Right lobe of liver (tissue), 6 donors: Measurements from ENCODE around the gene CRYBA2. TPM values are rescaled to one million over a fixed set of nuclear protein-coding genes. Genes with fewer than 3 reads are reported as not detected.

Experiments used
- ATAC-seq, 4 donors: fragments of 200-7000 bp; cut with Tn5 transposase; one replicate each; pipeline ENCODE4 v1.9.1; 2020; ENCODE audit warnings: mild to moderate bottlenecking in 4 of 4, moderate library complexity in 4 of 4
- DNase-seq, 3 donors: peaks; one replicate each; pipeline ENCODE4 v3.0.0-alpha.2; 2020
- H3K27ac ChIP-seq, 3 donors: fragments of 200-600 bp; one replicate each; pipeline ENCODE4 v1.8.0; 2022
- H3K27me3 ChIP-seq, 2 donors: fragments of 200-600 bp; one replicate each; pipeline ENCODE4 v1.8.0; 2022
- H3K36me3 ChIP-seq, 4 donors: fragments of 200-600 bp; sonication (generic) in 1 of 4; one replicate each; pipeline versions ENCODE4 v1.5.1 to v1.8.0; 2017 to 2022; ENCODE audit warnings: control low read depth in 1 of 4
- H3K4me1 ChIP-seq, 4 donors: fragments of 200-600 bp; sonication (generic) in 1 of 4; one replicate each; pipeline versions ENCODE4 v1.5.1 to v1.8.0; 2017 to 2022; ENCODE audit warnings: control low read depth in 1 of 4
- H3K4me3 ChIP-seq, 3 donors: fragments of 200-600 bp; one replicate each; pipeline ENCODE4 v1.8.0; 2022
- H3K9me3 ChIP-seq, 4 donors: fragments of 200-600 bp; sonication (generic) in 1 of 4; one replicate each; pipeline versions ENCODE4 v1.5.1 to v1.8.0; 2017 to 2022; ENCODE audit warnings: control low read depth in 1 of 4
- POLR2A ChIP-seq: fragments of 450-650 bp; IDR thresholded peaks from one replicate; pipeline ENCODE4 v1.6.1; 2017; ENCODE audit warnings: antibody characterized with exemption, mild to moderate bottlenecking
- WGBS: methylation state at CpG from one replicate; pipeline ENCODE4 v1.1.6; 2018; ENCODE audit warnings: low coverage, low lambda C conversion rate; ENCODE audit not compliant: insufficient coverage; ENCODE audit errors: missing lambda C conversion rate; 5-methylcytosine and 5-hydroxymethylcytosine counted together
- intact Hi-C, 2 donors: fragments of 100-400 bp; cut with DNase I; formaldehyde crosslinking; loops; one replicate each; pipeline versions ENCODE4 v1.11.2 to v1.14.1; 2022
- total RNA-seq, 6 experiments: library from RNA; depleted of rRNA in 2 of 6; stranded (reverse); fragments of >200 nt in 2 of 6; fragmentation: NEBNext Ultra II Directional in 3 of 6; extraction: Animal tissue kit (Norgen Biotek cat#: 25700) in 3 of 6; gene quantifications; one replicate each; pipeline versions ENCODE4 v1.1.0 to v1.2.4, GENCODE V29; 2016 to 2023
- TF ChIP-seq, protein P1 (sequence below), 4 donors: fragments of 200-600 bp in 3 of 4; fragments of 450-650 bp in 1 of 4; IDR thresholded peaks; one replicate each; pipeline versions ENCODE4 v1.5.1 to v1.8.0; 2016 to 2022; ENCODE audit warnings: antibody characterized with exemption in 4 of 4, mild to moderate bottlenecking in 2 of 4
- donor health status: DM: no; HTN: yes; CAD: no.
- donor health status: DM: no; HTN: no; CAD: no.
- donor health status: DM: no; HTN: no; CAD: no.
- donor health status: DM: no; HTN: yes; CAD: no.
- donor health status: DM: no; HTN: yes; CAD: no.

The CRYBA2 gene
- total RNA-seq, 6 experiments from 2014 or later: not detected

DNA sequence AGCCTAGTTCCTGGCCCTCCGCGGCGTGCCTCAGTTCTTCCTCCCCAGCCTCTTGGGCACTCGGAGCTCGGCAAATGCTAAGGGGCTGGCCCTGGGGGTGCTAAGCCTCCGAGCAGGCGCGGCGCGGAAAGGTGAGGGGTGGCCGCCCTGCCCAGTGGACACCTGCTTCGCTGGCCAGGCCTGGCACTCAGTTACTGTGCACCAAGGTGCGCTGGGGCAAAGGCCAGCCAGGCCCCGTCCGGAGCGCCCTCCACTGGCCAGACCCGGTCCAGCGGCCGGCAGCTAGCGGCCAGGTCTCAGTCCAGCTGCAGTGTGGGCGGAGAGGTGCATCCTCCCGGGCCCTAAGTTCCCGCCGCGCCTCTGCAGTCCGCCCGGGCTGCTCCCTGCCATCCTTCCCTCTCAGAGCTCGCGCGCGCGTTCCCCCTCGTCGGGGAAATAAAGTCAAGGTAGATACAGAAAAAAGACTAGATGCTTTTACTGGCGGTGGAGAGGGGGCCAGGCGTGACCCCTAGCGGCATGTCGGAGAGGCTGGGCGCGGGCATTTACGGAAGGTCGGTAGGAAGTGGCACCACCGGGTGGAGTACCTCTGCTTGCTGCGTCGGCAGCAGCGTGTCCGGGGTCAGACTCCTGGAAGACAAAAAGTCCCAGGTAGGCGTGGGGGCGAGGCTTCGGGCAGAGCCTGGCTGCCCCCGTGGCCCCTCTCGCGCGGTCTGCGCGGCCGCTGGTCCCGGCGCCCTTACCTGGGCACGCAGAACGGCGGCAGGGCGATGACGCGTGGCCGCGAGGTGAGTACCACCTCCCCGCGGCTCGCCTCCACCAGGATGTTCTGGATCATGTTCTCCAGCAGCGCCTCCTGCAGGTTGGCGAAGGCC is 9.4 kb upstream of the CRYBA2 start:
- peak overlapping the region; percentile 33 to 53 (median 49) for H3K4me3 ChIP-seq
- no peaks in the 10 kb centered on the region for H3K36me3 ChIP-seq
- DNase-seq (peak; percentile 86 to 93 (median 93)), ATAC-seq (peak; percentile 87 to 93 (median 90))
- intact Hi-C loops: no loop called here
- no peaks in the 10 kb centered on the region for H3K9me3 ChIP-seq
- TF ChIP-seq, protein P1, sequence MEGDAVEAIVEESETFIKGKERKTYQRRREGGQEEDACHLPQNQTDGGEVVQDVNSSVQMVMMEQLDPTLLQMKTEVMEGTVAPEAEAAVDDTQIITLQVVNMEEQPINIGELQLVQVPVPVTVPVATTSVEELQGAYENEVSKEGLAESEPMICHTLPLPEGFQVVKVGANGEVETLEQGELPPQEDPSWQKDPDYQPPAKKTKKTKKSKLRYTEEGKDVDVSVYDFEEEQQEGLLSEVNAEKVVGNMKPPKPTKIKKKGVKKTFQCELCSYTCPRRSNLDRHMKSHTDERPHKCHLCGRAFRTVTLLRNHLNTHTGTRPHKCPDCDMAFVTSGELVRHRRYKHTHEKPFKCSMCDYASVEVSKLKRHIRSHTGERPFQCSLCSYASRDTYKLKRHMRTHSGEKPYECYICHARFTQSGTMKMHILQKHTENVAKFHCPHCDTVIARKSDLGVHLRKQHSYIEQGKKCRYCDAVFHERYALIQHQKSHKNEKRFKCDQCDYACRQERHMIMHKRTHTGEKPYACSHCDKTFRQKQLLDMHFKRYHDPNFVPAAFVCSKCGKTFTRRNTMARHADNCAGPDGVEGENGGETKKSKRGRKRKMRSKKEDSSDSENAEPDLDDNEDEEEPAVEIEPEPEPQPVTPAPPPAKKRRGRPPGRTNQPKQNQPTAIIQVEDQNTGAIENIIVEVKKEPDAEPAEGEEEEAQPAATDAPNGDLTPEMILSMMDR (IDR thresholded peaks at IDR 0.05): peak; percentile 74 to 84 (median 80)
- no peak for TF ChIP-seq POLR2A
- H3K4me1 ChIP-seq: peaks cover 0 to 17% (median 8%) of the 10 kb centered on the region in 4 donors
- peak overlapping the region; percentile 79 to 88 (median 88) for H3K27ac ChIP-seq
- H3K27me3 ChIP-seq: no peaks in the 10 kb centered on the region
- WGBS: 0% methylated on average over 22 of the region's 72 CpGs

DNA sequence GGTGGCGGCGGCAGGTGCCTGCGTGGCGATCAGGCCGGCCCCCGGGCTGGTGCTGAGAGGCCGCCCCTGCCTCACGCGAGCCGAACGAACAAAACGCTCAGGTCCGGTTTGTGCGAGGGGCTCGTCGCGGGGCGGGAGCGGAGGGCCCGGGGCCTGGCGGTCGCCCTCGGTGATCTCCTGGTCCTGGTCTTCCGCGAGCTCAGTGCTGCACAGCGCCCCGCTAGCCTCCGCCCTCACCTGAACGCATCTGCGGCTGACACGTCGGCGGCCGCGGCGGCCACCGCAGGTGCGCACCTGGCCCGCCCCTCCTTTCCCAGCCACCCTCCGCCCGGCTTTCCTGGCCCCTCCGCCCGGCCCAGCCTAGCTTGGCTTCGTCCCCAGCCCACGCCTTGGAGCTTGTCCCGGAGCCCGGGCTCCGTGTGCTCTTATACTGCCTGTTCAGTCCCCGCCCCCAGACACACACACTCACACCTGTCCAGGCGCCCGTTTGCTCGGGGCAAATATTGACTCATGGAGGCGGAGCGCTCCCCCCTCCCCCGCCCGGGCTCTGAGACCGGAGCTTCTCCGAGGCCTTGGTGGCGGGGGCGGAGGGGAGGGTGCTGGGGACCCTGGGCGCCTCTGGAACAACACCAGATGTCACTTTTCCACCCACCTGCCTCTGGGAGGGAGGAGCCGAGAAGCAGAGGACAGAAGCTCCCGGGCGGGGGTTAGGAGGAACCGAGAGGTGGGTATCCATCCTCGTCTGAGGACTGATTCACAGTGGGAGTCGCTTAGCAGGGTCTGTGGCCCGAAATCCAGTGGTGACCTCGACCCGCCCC is 8.6 kb upstream of the CRYBA2 start:
- DNase-seq (peak; percentile 94 to 97 (median 97)), ATAC-seq (peak; percentile 87 to 92 (median 90))
- TF ChIP-seq, protein P1 (IDR thresholded peaks at IDR 0.05): no peak
- TF ChIP-seq POLR2A: peak; percentile 68
- peak overlapping the region; percentile 33 to 53 (median 49) for H3K4me3 ChIP-seq
- intact Hi-C loops: no loop called here
- WGBS: 0% methylated on average over 16 of the region's 70 CpGs
- H3K36me3 ChIP-seq: no peaks in the 10 kb centered on the region
- peak overlapping the region; percentile 79 to 88 (median 88) for H3K27ac ChIP-seq
- H3K27me3 ChIP-seq: no peaks in the 10 kb centered on the region
- peaks cover 0 to 17% (median 8%) of the 10 kb centered on the region in 4 donors for H3K4me1 ChIP-seq
- no peaks in the 10 kb centered on the region for H3K9me3 ChIP-seq

DNA sequence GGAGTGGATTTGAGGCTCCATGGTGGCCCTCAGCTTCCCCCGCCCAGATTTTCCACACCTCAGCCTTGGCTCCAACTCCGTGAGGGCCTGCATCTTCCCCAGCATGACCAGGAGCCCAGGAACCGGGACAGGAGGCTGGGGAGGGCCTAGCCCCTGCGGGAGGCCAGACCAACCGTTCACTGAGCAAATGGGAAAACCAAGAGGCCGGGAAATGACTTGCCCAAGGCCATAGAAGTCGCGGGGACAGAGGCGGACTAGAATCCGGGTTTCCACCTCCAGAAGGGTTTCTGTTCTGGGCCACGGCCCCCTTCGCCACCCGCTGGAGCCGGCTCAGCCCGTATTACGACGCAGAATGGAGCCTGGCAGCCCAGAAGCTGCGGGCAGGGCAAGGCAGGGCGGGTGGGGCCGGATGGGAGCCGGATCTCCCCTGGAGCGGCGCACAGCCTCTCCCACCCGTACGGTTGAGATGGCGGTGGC is 7.9 kb upstream of the CRYBA2 start:
- peak overlapping the region in 1 of 3 donors; percentile 37 for H3K27ac ChIP-seq
- no peak for ATAC-seq
- no peak for DNase-seq
- H3K36me3 ChIP-seq: no peaks in the 10 kb centered on the region
- no peaks in the 10 kb centered on the region for H3K27me3 ChIP-seq
- peak overlapping the region in 1 of 3 donors; percentile 27 for H3K4me3 ChIP-seq
- TF ChIP-seq, protein P1 (IDR thresholded peaks at IDR 0.05): no peak
- no peak for TF ChIP-seq POLR2A
- WGBS: 60% methylated on average over 2 of the region's 26 CpGs
- peaks cover 0 to 21% (median 8%) of the 10 kb centered on the region in 4 donors for H3K4me1 ChIP-seq
- intact Hi-C loops: no loop called here
- no peaks in the 10 kb centered on the region for H3K9me3 ChIP-seq

DNA sequence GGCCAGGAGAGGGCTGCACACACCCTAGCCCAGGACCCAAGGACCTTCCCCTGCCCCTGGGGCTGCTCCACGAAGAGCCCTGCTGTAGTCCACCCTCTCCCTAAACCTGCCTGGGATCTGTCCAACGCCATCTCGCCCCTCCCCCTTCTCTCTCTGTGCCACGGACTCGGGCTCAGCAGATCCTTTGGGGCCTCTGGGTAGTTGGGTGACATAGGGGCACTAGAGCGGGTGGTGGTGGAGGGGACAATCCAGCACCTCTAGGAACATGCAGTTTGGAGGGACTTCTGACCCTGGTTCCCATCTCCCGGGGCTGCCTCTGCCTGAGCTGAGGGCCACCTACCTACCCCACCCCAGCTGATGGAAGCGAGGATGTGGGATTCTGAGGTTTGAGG is 7.3 kb upstream of the CRYBA2 start:
- WGBS: 29% methylated on average over 5 of the region's 8 CpGs
- H3K4me1 ChIP-seq: peaks cover 0 to 21% (median 8%) of the 10 kb centered on the region in 4 donors
- intact Hi-C loops: no loop called here
- no peaks in the 10 kb centered on the region for H3K9me3 ChIP-seq
- TF ChIP-seq, protein P1 (IDR thresholded peaks at IDR 0.05): no peak
- TF ChIP-seq POLR2A: no peak
- no peak for ATAC-seq
- H3K27ac ChIP-seq: no peak overlapping the region
- peaks cover 0 to 2% of the 10 kb centered on the region in 2 donors for H3K27me3 ChIP-seq
- no peaks in the 10 kb centered on the region for H3K36me3 ChIP-seq
- no peak for DNase-seq
- H3K4me3 ChIP-seq: no peak overlapping the region
